K562 (cell line): Measurements from ENCODE around the gene TENT4B. TPM values are rescaled to one million over a fixed set of nuclear protein-coding genes. Genes with fewer than 3 reads are reported as not detected.

ENCODE experiments used
- BCL6 ChIP-seq: fragments of 250-450 bp; sonication (Bioruptor Pico); IDR thresholded peaks from 2 replicates; pipeline ENCODE4 v1.4.0; 2020
- BRCA1 ChIP-seq, 2 experiments: fragments of 450-650 bp in 1 of 2; sonication (generic) in 1 of 2; formaldehyde crosslinking in 1 of 2; IDR thresholded peaks; 2 replicates each; pipeline versions ENCODE4 v1.5.0 to v1.6.1; 2017 to 2020; ENCODE audit warnings: mild to moderate bottlenecking in 1 of 2, missing genetic modification reagents in 1 of 2
- CSDE1 ChIP-seq, 2 experiments: fragments of 450-650 bp; IDR thresholded peaks; 2 replicates each; pipeline ENCODE4 v1.6.1; 2016; ENCODE audit warnings: mild to moderate bottlenecking in 1 of 2
- MTA2 ChIP-seq: fragments of 450-650 bp; IDR thresholded peaks from 2 replicates; pipeline ENCODE4 v1.6.1; 2016; ENCODE audit warnings: low read depth
- NFYB ChIP-seq: IDR thresholded peaks from 2 replicates; pipeline ENCODE4 v1.6.1; 2011; ENCODE audit warnings: mild to moderate bottlenecking, moderate library complexity; ENCODE audit not compliant: insufficient read length; ENCODE audit errors: extremely low read depth
- TSC22D4 ChIP-seq: fragments of 450-650 bp; IDR thresholded peaks from 2 replicates; pipeline ENCODE4 v1.6.1; 2016; ENCODE audit warnings: missing genetic modification characterization, missing biosample characterization, control low read depth
- ZNF395 ChIP-seq: fragments of 200-800 bp; sonication (Bioruptor generic); IDR thresholded peaks from 2 replicates; pipeline ENCODE4 v1.6.1; 2017; ENCODE audit warnings: missing genetic modification characterization, missing compliant biosample characterization
- ZNF398 ChIP-seq: fragments of 250-450 bp; sonication (Bioruptor Pico); IDR thresholded peaks from 2 replicates; pipeline ENCODE4 v1.8.0; 2021; ENCODE audit warnings: moderate library complexity, mild to moderate bottlenecking, inconsistent platforms
- polyA plus RNA-seq, 8 experiments: library from polyadenylated mRNA; depleted of rRNA in 4 of 8; stranded (reverse) in 5 of 8; unstranded in 3 of 8; fragments of >200 nt; fragmentation: Nextera tagmentation in 2 of 8; fragmentation: Illumina TruSeq in 1 of 8; extraction: Ambion mirVana in 2 of 8; extraction: Trizol in 1 of 8; gene quantifications; 2 replicates each; pipeline versions ENCODE4 v1.2.1 to v1.2.3, GENCODE V29; 2011 to 2014; ENCODE audit warnings: inconsistent platforms in 1 of 8, missing spikeins in 1 of 8
- total RNA-seq, 7 experiments: library from RNA; depleted of rRNA in 6 of 7; stranded (reverse); fragments of >200 nt in 6 of 7; fragmentation: Illumina TruSeq in 2 of 7; extraction: Trizol in 2 of 7; gene quantifications; 2 replicates each; pipeline versions ENCODE4 v1.2.1 to v1.2.3, GENCODE V29; 2011 to 2021; ENCODE audit warnings: low replicate concordance in 1 of 7
- TF ChIP-seq, protein P1 (sequence below): sonication (generic); formaldehyde crosslinking; IDR thresholded peaks from 2 replicates; pipeline ENCODE4 v1.8.1; 2023; ENCODE audit warnings: missing genetic modification reagents, mild to moderate bottlenecking, borderline replicate concordance
- TF ChIP-seq, protein P2 (sequence below): fragments of 150-350 bp; conservative IDR thresholded peaks from 2 replicates; pipeline ENCODE4 v1.6.1; 2014; ENCODE audit warnings: low read length

TENT4B gene
- total and polyA plus RNA-seq, 9 of the 15 experiments (the other 6 are each of a cell fraction or from before 2014, with no cell fraction given) = 5.2 to 8.4 (median 7.0) TPM

DNA sequence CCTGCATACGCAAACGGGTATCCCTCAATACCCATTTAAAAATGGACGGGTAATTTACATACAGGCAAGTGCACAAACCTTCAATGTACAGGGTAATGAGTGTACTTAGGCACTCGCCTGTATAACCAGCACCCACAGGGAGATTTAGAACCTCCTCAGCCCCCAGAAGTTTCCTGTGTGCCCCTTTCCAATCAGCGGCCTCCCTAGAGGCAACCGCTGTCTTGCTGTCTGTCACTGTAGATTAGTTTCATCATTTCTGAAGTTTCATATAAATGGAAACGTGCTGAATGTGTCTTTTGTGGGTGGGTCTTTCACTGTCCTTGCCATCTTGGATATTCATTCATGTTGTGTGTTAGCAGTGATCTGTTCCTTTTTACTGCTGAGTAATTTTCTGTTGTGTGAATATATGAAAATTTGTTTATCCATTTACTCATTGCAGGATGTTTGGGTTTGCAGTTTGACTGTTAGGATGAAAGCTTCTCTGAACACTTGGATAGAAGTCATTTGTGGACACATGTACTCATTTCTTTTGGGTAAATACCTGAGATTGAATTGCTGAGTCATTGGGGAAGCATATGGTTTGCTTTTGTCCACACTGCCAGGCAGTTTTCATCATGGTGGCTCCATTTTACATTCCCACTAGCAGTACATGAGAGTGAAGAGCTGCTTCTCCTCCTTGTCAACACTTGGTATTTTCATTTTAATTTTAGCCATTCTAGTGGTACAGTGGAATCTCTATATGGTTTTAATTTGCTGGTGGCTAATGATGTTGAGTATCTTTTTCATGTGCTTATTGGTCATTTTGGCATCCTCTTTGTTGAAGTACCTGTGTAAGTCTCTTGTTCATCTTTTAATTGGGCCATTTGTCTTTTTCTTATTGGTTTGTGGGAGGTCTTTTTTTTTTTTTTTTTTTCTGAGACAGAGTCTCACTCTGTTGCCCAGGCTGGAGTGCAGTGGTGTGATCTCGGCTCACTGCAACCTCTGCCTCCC, 111.1 kb downstream of the TENT4B start (continued):
- TF ChIP-seq CSDE1 (IDR thresholded peaks at IDR 0.05) = no peak; a peak in 1 of 4 replicates
- TF ChIP-seq NFYB = no peak
- TF ChIP-seq ZNF398 (CRISPR knock-in tag) = no peak
- TF ChIP-seq, protein P1, sequence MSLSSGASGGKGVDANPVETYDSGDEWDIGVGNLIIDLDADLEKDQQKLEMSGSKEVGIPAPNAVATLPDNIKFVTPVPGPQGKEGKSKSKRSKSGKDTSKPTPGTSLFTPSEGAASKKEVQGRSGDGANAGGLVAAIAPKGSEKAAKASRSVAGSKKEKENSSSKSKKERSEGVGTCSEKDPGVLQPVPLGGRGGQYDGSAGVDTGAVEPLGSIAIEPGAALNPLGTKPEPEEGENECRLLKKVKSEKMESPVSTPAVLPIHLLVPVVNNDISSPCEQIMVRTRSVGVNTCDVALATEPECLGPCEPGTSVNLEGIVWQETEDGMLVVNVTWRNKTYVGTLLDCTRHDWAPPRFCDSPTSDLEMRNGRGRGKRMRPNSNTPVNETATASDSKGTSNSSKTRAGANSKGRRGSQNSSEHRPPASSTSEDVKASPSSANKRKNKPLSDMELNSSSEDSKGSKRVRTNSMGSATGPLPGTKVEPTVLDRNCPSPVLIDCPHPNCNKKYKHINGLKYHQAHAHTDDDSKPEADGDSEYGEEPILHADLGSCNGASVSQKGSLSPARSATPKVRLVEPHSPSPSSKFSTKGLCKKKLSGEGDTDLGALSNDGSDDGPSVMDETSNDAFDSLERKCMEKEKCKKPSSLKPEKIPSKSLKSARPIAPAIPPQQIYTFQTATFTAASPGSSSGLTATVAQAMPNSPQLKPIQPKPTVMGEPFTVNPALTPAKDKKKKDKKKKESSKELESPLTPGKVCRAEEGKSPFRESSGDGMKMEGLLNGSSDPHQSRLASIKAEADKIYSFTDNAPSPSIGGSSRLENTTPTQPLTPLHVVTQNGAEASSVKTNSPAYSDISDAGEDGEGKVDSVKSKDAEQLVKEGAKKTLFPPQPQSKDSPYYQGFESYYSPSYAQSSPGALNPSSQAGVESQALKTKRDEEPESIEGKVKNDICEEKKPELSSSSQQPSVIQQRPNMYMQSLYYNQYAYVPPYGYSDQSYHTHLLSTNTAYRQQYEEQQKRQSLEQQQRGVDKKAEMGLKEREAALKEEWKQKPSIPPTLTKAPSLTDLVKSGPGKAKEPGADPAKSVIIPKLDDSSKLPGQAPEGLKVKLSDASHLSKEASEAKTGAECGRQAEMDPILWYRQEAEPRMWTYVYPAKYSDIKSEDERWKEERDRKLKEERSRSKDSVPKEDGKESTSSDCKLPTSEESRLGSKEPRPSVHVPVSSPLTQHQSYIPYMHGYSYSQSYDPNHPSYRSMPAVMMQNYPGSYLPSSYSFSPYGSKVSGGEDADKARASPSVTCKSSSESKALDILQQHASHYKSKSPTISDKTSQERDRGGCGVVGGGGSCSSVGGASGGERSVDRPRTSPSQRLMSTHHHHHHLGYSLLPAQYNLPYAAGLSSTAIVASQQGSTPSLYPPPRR (CRISPR knock-in tag) = no peak
- no peak for TF ChIP-seq TSC22D4 (tag)
- peak; percentile 20; the same call in 1 of the 2 replicates for TF ChIP-seq ZNF395 (CRISPR knock-in tag)
- TF ChIP-seq MTA2 = no peak
- TF ChIP-seq BRCA1 (IDR thresholded peaks at IDR 0.05) = no peak
- TF ChIP-seq BRCA1 (CRISPR knock-in tag; IDR thresholded peaks at IDR 0.05) = no peak
- TF ChIP-seq BCL6 (CRISPR knock-in tag) = no peak
- TF ChIP-seq, protein P2, sequence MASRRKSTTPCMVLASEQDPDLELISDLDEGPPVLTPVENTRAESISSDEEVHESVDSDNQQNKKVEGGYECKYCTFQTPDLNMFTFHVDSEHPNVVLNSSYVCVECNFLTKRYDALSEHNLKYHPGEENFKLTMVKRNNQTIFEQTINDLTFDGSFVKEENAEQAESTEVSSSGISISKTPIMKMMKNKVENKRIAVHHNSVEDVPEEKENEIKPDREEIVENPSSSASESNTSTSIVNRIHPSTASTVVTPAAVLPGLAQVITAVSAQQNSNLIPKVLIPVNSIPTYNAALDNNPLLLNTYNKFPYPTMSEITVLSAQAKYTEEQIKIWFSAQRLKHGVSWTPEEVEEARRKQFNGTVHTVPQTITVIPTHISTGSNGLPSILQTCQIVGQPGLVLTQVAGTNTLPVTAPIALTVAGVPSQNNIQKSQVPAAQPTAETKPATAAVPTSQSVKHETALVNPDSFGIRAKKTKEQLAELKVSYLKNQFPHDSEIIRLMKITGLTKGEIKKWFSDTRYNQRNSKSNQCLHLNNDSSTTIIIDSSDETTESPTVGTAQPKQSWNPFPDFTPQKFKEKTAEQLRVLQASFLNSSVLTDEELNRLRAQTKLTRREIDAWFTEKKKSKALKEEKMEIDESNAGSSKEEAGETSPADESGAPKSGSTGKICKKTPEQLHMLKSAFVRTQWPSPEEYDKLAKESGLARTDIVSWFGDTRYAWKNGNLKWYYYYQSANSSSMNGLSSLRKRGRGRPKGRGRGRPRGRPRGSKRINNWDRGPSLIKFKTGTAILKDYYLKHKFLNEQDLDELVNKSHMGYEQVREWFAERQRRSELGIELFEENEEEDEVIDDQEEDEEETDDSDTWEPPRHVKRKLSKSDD = no peak
